ENCODE results near the gene KCTD11. TPM values are rescaled to one million over a fixed set of nuclear protein-coding genes. Genes with fewer than 3 reads are reported as not detected.
"Not testable (repeated sequence)": the region's sequence is repeated elsewhere in the genome, so short reads cannot be mapped to it uniquely, and the experiment has no call there.

Gene KCTD11
- total and polyA plus RNA-seq, 8 donors = 3.4 to 7.2 (median 5.3) TPM

GRCh38 chr17:7367083-7367482 lies 15.1 kb downstream of the KCTD11 start:
- intact Hi-C loops (cut with DNase I) = no loop called here
- no peak for ATAC-seq

GRCh38 chr17:7367918-7368598 lies 16.1 kb downstream of the KCTD11 start:
- Histone ChIP-seq H3K9me3 (no peaks in the 10 kb centered on the region), H3K27ac (no peak overlapping the region), H3K36me3 (no peaks in the 10 kb centered on the region), H3K4me3 (no peak overlapping the region), H3K27me3 (no peaks in the 10 kb centered on the region), H3K4me1 (no peaks in the 10 kb centered on the region)
- no peak for FAIRE-seq
- no peak for ATAC-seq
- no peak for DNase-seq
- intact Hi-C loops (cut with DNase I) = no loop called here
- 60 to 66% methylated on average over 13 of the region's 13 CpGs for WGBS, 2 donors
- TF ChIP-seq CTCF (IDR thresholded peaks at IDR 0.05) = no peak

More at GRCh38 chr17:7367083-7367482, 15.1 kb downstream of the KCTD11 start:
- H3K27ac ChIP-seq = no peak overlapping the region
- no peaks in the 10 kb centered on the region for H3K36me3 ChIP-seq
- H3K4me3 ChIP-seq = no peak overlapping the region
- no peaks in the 10 kb centered on the region for H3K9me3 ChIP-seq
- no peak for DNase-seq
- no peak for TF ChIP-seq CTCF (IDR thresholded peaks at IDR 0.05)
- WGBS, 2 donors = 80 to 82% methylated on average over 8 of the region's 8 CpGs
- no peaks in the 10 kb centered on the region for H3K4me1 ChIP-seq
- no peak for FAIRE-seq
- no peaks in the 10 kb centered on the region for H3K27me3 ChIP-seq

GRCh38 chr17:7368599-7368994 lies 16.6 kb downstream of the KCTD11 start:
- H3K27me3 ChIP-seq; ATAC-seq; FAIRE-seq; H3K9me3 ChIP-seq; H3K4me3 ChIP-seq; DNase-seq; H3K4me1 ChIP-seq; H3K36me3 ChIP-seq; intact Hi-C loops (cut with DNase I); H3K27ac ChIP-seq: not testable (repeated sequence)
- 73 to 78% methylated on average over 5 of the region's 5 CpGs for WGBS, 2 donors

- H3K27me3 ChIP-seq = no peaks in the 10 kb centered on the region
- ATAC-seq (no peak), DNase-seq (no peak), FAIRE-seq (no peak)
- H3K36me3 ChIP-seq = no peaks in the 10 kb centered on the region
- TF ChIP-seq CTCF (IDR thresholded peaks at IDR 0.05) = no peak
- 66 to 70% methylated on average over 5 of the region's 5 CpGs for WGBS, 2 donors
- no peaks in the 10 kb centered on the region for H3K9me3 ChIP-seq
- no peak overlapping the region for H3K4me3 ChIP-seq
- intact Hi-C loops (cut with DNase I) = no loop called here
- no peaks in the 10 kb centered on the region for H3K4me1 ChIP-seq
- H3K27ac ChIP-seq = no peak overlapping the region
Measured at GRCh38 chr17:7369825-7370224, 17.9 kb downstream of the KCTD11 start.

DNA sequence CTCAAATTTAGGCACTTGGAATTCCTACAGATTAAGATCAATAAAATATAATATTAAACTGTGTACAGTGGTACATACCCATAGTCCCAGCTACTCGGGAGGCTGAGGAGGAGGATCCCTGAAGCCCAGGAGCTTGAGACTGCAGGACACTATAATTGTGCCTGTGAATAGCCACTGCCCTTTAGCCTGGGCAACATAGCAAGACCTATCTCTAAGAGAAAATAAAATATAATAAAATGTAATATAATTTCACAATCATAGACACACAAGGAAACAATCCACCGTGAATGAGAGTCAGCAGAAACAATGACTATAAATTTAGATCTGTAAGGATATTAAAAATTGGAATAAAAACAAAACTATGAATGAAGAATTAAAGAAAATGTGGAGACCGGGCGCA lies 18.9 kb downstream of the KCTD11 start:
- no peak for TF ChIP-seq CTCF (IDR thresholded peaks at IDR 0.05)
- ATAC-seq = no peak
- intact Hi-C loops (cut with DNase I) = no loop called here
- H3K27me3 ChIP-seq = no peaks in the 10 kb centered on the region
- H3K36me3 ChIP-seq = no peaks in the 10 kb centered on the region
- WGBS, 2 donors = 64 to 71% methylated on average over 4 of the region's 4 CpGs
- DNase-seq = no peak
- H3K4me3 ChIP-seq = no peak overlapping the region
- H3K27ac ChIP-seq = no peak overlapping the region
- no peaks in the 10 kb centered on the region for H3K4me1 ChIP-seq
- FAIRE-seq = no peak
- no peaks in the 10 kb centered on the region for H3K9me3 ChIP-seq
